HCT116 (cell line): ENCODE results near the gene CFAP221. TPM values are rescaled to one million over a fixed set of nuclear protein-coding genes. Genes with fewer than 3 reads are reported as not detected.

Experiments
- ATAC-seq: fragments of 200-7000 bp; cut with Tn5 transposase; 2 replicates; pipeline ENCODE4 v1.9.1; 2020; ENCODE audit warnings: mild to moderate bottlenecking, moderate library complexity
- BruUV-seq: library from RNA; stranded (reverse); fragments of 400-500 nt; replicated peaks from 2 replicates; lab custom pipeline; 2021; lab: Mats Ljungman, UMichigan
- CTCF ChIA-PET: fragments of 300-600 bp; sonication (Branson Sonifier 250); formaldehyde crosslinking; loops from one replicate; lab custom pipeline; 2021; ENCODE audit warnings: antibody characterized with exemption; lab: Charles Lee
- POLR2A ChIA-PET: fragments of 300-600, 350-600 bp; sonication (Branson Sonifier 250); formaldehyde crosslinking; loops from one replicate; lab custom pipeline; 2021; ENCODE audit warnings: antibody characterized with exemption; lab: Charles Lee
- RAD21 ChIA-PET, 2 experiments: fragments of 300-600 bp; sonication (Branson Sonifier 250); formaldehyde crosslinking; loops; one replicate each; lab custom pipeline; 2023; ENCODE audit warnings: low total read pairs in 2 of 2; ENCODE audit not compliant: uncharacterized antibody in 2 of 2, unreplicated experiment in 2 of 2, low non-redundant PET in 1 of 2; lab: Charles Lee
- DNase-seq: peaks from one replicate; pipeline ENCODE4 v3.0.0-alpha.2; 2010; ENCODE audit warnings: low read depth, low spot score
- H2AFZ ChIP-seq: fragments of 200-600 bp; shearing (Covaris generic), sonication (generic); 2 replicates; pipeline ENCODE4 v1.6.1; 2017; ENCODE audit warnings: low read depth, mixed run types, mixed read lengths, antibody characterized with exemption, low read length; ENCODE audit not compliant: poor library complexity, severe bottlenecking
- H3K27ac ChIP-seq: 2 replicates; pipeline ENCODE4 v1.5.1; 2012; ENCODE audit warnings: low read depth, low read length
- H3K27me3 ChIP-seq: fragments of 200-600 bp; sonication (generic); 2 replicates; pipeline ENCODE4 v1.6.1; 2016; ENCODE audit warnings: mixed run types, low read length, mixed read lengths; ENCODE audit not compliant: insufficient read depth
- H3K36me3 ChIP-seq, 2 experiments: fragments of 200-500 bp in 1 of 2; fragments of 200-600 bp in 1 of 2; sonication (Bioruptor generic) in 1 of 2; sonication (generic) in 1 of 2; 2 replicates each; pipeline versions ENCODE4 v1.5.1 to v1.6.1; 2014 to 2016; ENCODE audit warnings: low read length in 2 of 2, inconsistent platforms in 1 of 2, mixed read lengths in 1 of 2, mixed run types in 1 of 2; ENCODE audit not compliant: insufficient read depth in 2 of 2, control insufficient read depth in 1 of 2
- H3K4me1 ChIP-seq, 2 experiments: fragments of 200-600 bp in 1 of 2; sonication (generic) in 1 of 2; 2 replicates each; pipeline versions ENCODE4 v1.5.1 to v1.6.1; 2012 to 2017; ENCODE audit warnings: low read length in 2 of 2, inconsistent platforms in 1 of 2, mild to moderate bottlenecking in 1 of 2, mixed read lengths in 1 of 2, mixed run types in 1 of 2, moderate library complexity in 1 of 2; ENCODE audit not compliant: insufficient read depth in 2 of 2, control insufficient read depth in 1 of 2
- H3K4me2 ChIP-seq: fragments of 200-600 bp; sonication (generic); 2 replicates; pipeline ENCODE4 v1.6.1; 2017; ENCODE audit warnings: mixed run types, low read length, mixed read lengths
- H3K4me3 ChIP-seq, 2 experiments: fragments of 200-600 bp in 1 of 2; sonication (generic) in 1 of 2; replicated peaks in 1 of 2; 2 replicates each; pipeline ENCODE4 v1.5.1; 2011 to 2016; ENCODE audit warnings: low read length in 2 of 2, control low read depth in 1 of 2, low read depth in 1 of 2, mild to moderate bottlenecking in 1 of 2, mixed read lengths in 1 of 2, mixed run types in 1 of 2
- H3K79me2 ChIP-seq: fragments of 200-600 bp; sonication (generic); 2 replicates; pipeline ENCODE4 v1.6.1; 2017; ENCODE audit warnings: mild to moderate bottlenecking, mixed run types, low read length, moderate library complexity, mixed read lengths; ENCODE audit not compliant: insufficient read depth
- H3K9ac ChIP-seq: fragments of 200-600 bp; sonication (generic); 2 replicates; pipeline ENCODE4 v1.6.1; 2016; ENCODE audit warnings: low read length, mixed read lengths
- H3K9me2 ChIP-seq: fragments of 200-600 bp; sonication (generic), shearing (Covaris generic); 2 replicates; pipeline ENCODE4 v1.6.1; 2017; ENCODE audit warnings: mixed run types, mild to moderate bottlenecking, moderate library complexity; ENCODE audit not compliant: insufficient read depth
- H3K9me3 ChIP-seq, 2 experiments: fragments of 200-500 bp in 1 of 2; fragments of 200-600 bp in 1 of 2; sonication (Bioruptor generic) in 1 of 2; sonication (generic) in 1 of 2; 2 replicates each; pipeline ENCODE4 v1.6.1; 2014 to 2017; ENCODE audit warnings: low read length in 2 of 2, mixed read lengths in 2 of 2, inconsistent platforms in 1 of 2, low read depth in 1 of 2, mild to moderate bottlenecking in 1 of 2, mixed run types in 1 of 2, moderate library complexity in 1 of 2; ENCODE audit not compliant: control insufficient read depth in 1 of 2, insufficient read depth in 1 of 2
- H4K20me1 ChIP-seq: fragments of 200-600 bp; sonication (generic), shearing (Covaris generic); 2 replicates; pipeline ENCODE4 v1.6.1; 2017; ENCODE audit warnings: mixed run types, mild to moderate bottlenecking, moderate library complexity; ENCODE audit not compliant: insufficient read depth
- ATF3 ChIP-seq: IDR thresholded peaks from 2 replicates; pipeline ENCODE4 v1.6.1; 2012
- CBX3 ChIP-seq: IDR thresholded peaks from 2 replicates; pipeline ENCODE4 v1.6.1; 2012; ENCODE audit warnings: low read depth
- CEBPB ChIP-seq: IDR thresholded peaks from 2 replicates; pipeline ENCODE4 v1.6.1; 2012; ENCODE audit warnings: low read depth
- CTCF ChIP-seq, 3 experiments: fragments of 200-600 bp in 1 of 3; sonication (generic) in 1 of 3; IDR thresholded peaks in 2 of 3; conservative IDR thresholded peaks in 1 of 3; 2 replicates each; pipeline ENCODE4 v1.5.1; 2012 to 2017; ENCODE audit warnings: low read depth in 2 of 3, low read length in 2 of 3, antibody characterized with exemption in 1 of 3, borderline replicate concordance in 1 of 3, control low read depth in 1 of 3, mild to moderate bottlenecking in 1 of 3, mixed read lengths in 1 of 3, mixed run types in 1 of 3, moderate library complexity in 1 of 3; ENCODE audit not compliant: insufficient read depth in 1 of 3
- EGR1 ChIP-seq: IDR thresholded peaks from 2 replicates; pipeline ENCODE4 v1.6.1; 2012; ENCODE audit warnings: low read depth
- EZH2 ChIP-seq: fragments of 200-600 bp; sonication (generic); IDR thresholded peaks from 2 replicates; pipeline ENCODE4 v1.6.1; 2017; ENCODE audit warnings: antibody characterized with exemption, mixed run types
- EZH2phosphoT487 ChIP-seq: fragments of 200-600 bp; IDR thresholded peaks from 2 replicates; pipeline ENCODE4 v1.6.1; 2018; ENCODE audit warnings: antibody characterized with exemption, borderline replicate concordance
- FOSL1 ChIP-seq: IDR thresholded peaks from 2 replicates; pipeline ENCODE4 v1.6.1; 2012; ENCODE audit warnings: low read depth
- POLR2A ChIP-seq: IDR thresholded peaks from 2 replicates; pipeline ENCODE4 v1.7.0; 2011; ENCODE audit warnings: borderline replicate concordance; ENCODE audit not compliant: insufficient read depth, insufficient read length; ENCODE audit errors: extremely low read depth
- POLR2AphosphoS5 ChIP-seq: IDR thresholded peaks from 2 replicates; pipeline ENCODE4 v1.6.1; 2011; ENCODE audit warnings: mild to moderate bottlenecking, low read depth, low read length, moderate library complexity
- REST ChIP-seq: IDR thresholded peaks from 2 replicates; pipeline ENCODE4 v1.6.1; 2012; ENCODE audit warnings: low read depth
- SP1 ChIP-seq: IDR thresholded peaks from 2 replicates; pipeline ENCODE4 v1.6.1; 2012; ENCODE audit warnings: low read depth
- SRF ChIP-seq: IDR thresholded peaks from 2 replicates; pipeline ENCODE4 v1.6.1; 2012; ENCODE audit warnings: low read depth
- TCF7L2 ChIP-seq: IDR thresholded peaks from 2 replicates; pipeline ENCODE4 v1.7.0; 2011; ENCODE audit warnings: borderline replicate concordance, inconsistent platforms; ENCODE audit not compliant: insufficient read depth, insufficient read length; ENCODE audit errors: extremely low read depth
- ZFX ChIP-seq: fragments of 450-650 bp; IDR thresholded peaks from 2 replicates; pipeline ENCODE4 v1.6.1; 2017
- ZNF274 ChIP-seq: fragments of 200-500 bp; sonication (Bioruptor generic); IDR thresholded peaks from 2 replicates; pipeline ENCODE4 v1.6.1; 2014; ENCODE audit warnings: mild to moderate bottlenecking, low read depth, low read length, inconsistent platforms
- intact Hi-C: fragments of 100-400 bp; cut with micrococcal nuclease; formaldehyde crosslinking; loops from 2 replicates; pipeline ENCODE4 v1.10.0; 2022
- total RNA-seq: library from RNA; stranded (reverse); gene quantifications from one replicate; pipeline ENCODE4 v1.2.1, GENCODE V29; 2021; ENCODE audit not compliant: unreplicated experiment
- TF ChIP-seq, protein P1 (sequence below): IDR thresholded peaks from 2 replicates; pipeline ENCODE4 v1.6.1; 2012
- TF ChIP-seq, protein P2 (sequence below): IDR thresholded peaks from 2 replicates; pipeline ENCODE4 v1.6.1; 2011; ENCODE audit warnings: mild to moderate bottlenecking, low read length, moderate library complexity; ENCODE audit not compliant: insufficient replicate concordance; ENCODE audit errors: extremely low read depth

CFAP221 gene
- total RNA-seq, 1 experiment from 2014 or later: 0.96 TPM

DNA sequence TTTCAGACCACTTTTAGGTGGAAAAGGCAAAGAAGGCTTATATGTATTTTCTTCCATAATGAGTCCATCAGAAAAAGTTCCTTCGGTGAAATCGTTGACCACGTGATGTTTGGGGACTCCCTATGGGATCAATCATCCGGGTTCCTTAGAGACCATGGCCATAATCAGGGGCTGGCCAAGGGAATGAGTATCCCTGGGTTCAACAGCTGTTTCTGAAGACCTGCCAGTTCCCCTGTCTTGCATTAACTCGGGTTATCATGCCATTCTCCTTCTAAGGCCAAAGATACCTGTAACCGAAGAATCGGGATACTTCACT, 116.1 kb downstream of the CFAP221 start:
- intact Hi-C loops: loop anchor here (1.0 to 2.0 kb wide), 4 partner anchors 20 to 650 kb away; no protein-coding TSS in a partner anchor
- no peaks in the 10 kb centered on the region for H3K9me3 ChIP-seq
- RAD21 ChIA-PET: no interaction called here
- no peaks in the 10 kb centered on the region for H3K9me2 ChIP-seq
- H3K4me1 ChIP-seq: no peaks in the 10 kb centered on the region
- TF ChIP-seq, protein P1, sequence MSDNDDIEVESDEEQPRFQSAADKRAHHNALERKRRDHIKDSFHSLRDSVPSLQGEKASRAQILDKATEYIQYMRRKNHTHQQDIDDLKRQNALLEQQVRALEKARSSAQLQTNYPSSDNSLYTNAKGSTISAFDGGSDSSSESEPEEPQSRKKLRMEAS: no peak
- TF ChIP-seq ZNF274: no peak
- TF ChIP-seq ZFX: no peak
- no peak for TF ChIP-seq SP1
- TF ChIP-seq FOSL1: no peak
- TF ChIP-seq POLR2A: no peak
- TF ChIP-seq, protein P2, sequence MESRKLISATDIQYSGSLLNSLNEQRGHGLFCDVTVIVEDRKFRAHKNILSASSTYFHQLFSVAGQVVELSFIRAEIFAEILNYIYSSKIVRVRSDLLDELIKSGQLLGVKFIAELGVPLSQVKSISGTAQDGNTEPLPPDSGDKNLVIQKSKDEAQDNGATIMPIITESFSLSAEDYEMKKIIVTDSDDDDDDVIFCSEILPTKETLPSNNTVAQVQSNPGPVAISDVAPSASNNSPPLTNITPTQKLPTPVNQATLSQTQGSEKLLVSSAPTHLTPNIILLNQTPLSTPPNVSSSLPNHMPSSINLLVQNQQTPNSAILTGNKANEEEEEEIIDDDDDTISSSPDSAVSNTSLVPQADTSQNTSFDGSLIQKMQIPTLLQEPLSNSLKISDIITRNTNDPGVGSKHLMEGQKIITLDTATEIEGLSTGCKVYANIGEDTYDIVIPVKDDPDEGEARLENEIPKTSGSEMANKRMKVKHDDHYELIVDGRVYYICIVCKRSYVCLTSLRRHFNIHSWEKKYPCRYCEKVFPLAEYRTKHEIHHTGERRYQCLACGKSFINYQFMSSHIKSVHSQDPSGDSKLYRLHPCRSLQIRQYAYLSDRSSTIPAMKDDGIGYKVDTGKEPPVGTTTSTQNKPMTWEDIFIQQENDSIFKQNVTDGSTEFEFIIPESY: no peak
- TF ChIP-seq EZH2: no peak
- TF ChIP-seq REST: no peak
- TF ChIP-seq POLR2AphosphoS5: no peak
- no peak for TF ChIP-seq CTCF (IDR thresholded peaks at IDR 0.05 in 2 of 3, conservative IDR thresholded peaks at IDR 0.05 in 1 of 3; ENCODE audit: borderline replicate concordance in 1 of 3, insufficient read depth in 1 of 3, low read depth in 2 of 3, low read length in 2 of 3)
- no peak for TF ChIP-seq EGR1
- no peak for TF ChIP-seq EZH2phosphoT487
- TF ChIP-seq CEBPB: no peak
- TF ChIP-seq ATF3: no peak
- no peak for TF ChIP-seq SRF
- no peak for TF ChIP-seq TCF7L2
- no peak for TF ChIP-seq CBX3
- DNase-seq: no peak
- H4K20me1 ChIP-seq: no peaks in the 10 kb centered on the region
- H3K36me3 ChIP-seq: no peaks in the 10 kb centered on the region
- no peak overlapping the region for H3K4me2 ChIP-seq
- peak overlapping the region; percentile 71 for H2AFZ ChIP-seq
- H3K27me3 ChIP-seq: no peaks in the 10 kb centered on the region
- peak; percentile 34 for ATAC-seq
- no peaks in the 10 kb centered on the region for H3K79me2 ChIP-seq
- CTCF ChIA-PET: no interaction called here
- no peak overlapping the region for H3K4me3 ChIP-seq
- no peak overlapping the region for H3K9ac ChIP-seq
- no TSS peak for BruUV-seq
- no peak overlapping the region for H3K27ac ChIP-seq
- POLR2A ChIA-PET: no interaction called here
